A549 treated with DMSO at 1 μM for 4 hours (cell line): ENCODE measurements around the gene EPHA6. TPM values are rescaled to one million over a fixed set of nuclear protein-coding genes. Genes with fewer than 3 reads are reported as not detected.

Experiments used
- total RNA-seq: library from RNA; stranded (reverse); fragments of 200-300 nt; extraction: Qiagen RNA extraction; gene quantifications from 5 replicates; pipeline ENCODE4 v1.2.3, GENCODE V29; 2022; ENCODE audit warnings: low read depth

EPHA6 gene
- total RNA-seq, result 0.09 to 0.20 TPM (median 0.11 TPM) in 5 replicates

DNA sequence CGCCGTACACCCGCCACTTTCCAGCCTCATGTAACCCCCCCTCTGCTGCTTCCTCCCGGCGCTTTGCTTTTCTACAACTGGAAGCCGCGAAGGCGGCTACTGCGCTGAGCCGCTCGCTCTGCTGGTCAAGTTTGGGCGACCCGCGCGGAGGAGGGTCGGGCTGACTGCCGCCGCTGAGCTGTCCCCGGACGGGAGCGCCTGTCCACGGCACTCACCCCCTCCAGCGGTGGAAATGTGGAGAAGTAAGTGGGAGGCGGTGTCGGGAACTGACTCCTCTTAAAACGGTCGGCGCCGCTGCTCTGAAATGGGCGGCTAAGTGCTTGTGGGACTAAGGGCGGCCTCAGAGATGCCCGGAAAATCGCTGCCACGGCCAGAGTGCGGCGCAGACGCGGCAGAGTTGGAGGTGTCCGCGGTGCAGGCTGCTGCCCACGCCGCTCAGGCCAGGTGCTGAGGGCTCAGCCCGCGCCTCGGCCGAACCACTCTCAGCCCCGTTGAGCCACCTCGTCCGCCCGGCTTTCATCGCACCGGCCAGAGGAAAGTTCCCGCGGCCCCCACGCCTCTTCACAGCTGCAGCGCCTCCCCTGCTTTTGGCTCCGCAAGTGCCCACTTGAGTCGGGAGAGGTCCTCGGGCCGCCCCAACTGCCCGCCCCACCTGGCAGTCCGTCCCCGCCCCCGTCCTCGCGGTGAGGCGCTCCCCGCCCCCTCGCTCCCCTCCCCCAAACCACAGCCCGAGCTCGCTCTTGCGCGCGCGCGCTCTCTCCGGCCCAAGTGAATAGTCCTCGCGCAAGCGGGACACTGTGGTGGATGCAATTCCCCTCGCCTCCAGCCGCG is at the start of gene EPHA6:
TSS of gene EPHA6 (plus strand) at position 775 of the 831 bp plus-strand sequence.

GRCh38 chr3:97764407-97765238 is 950.2 kb downstream of the EPHA6 start, which contains the start of gene ARL6:
TSS of gene ARL6 (plus strand) at chr3:97764758. CDS start at chr3:97768108, 3,350 bp downstream.

